Astrocyte (in vitro differentiated cells and primary cell): ENCODE measurements around the gene NDUFA13. TPM values are rescaled to one million over a fixed set of nuclear protein-coding genes. Genes with fewer than 3 reads are reported as not detected.

Experiments used
- DNase-seq: peaks from one replicate; pipeline ENCODE4 v3.0.0-alpha.2; 2010; ENCODE audit warnings: low read depth
- FAIRE-seq: peaks from 2 replicates; lab custom pipeline; 2011; peaks lifted over from hg19 to GRCh38; lab: Jason Lieb, UNC
- H2AFZ ChIP-seq: 2 replicates; pipeline ENCODE4 v1.6.0; 2012; ENCODE audit warnings: low read depth, low read length, inconsistent platforms
- H3K27ac ChIP-seq: 2 replicates; pipeline ENCODE4 v1.5.1; 2011; ENCODE audit warnings: low read depth, low read length, inconsistent platforms
- H3K27me3 ChIP-seq: 2 replicates; pipeline ENCODE4 v1.6.0; 2011; ENCODE audit warnings: low read length, inconsistent platforms; ENCODE audit not compliant: insufficient read depth
- H3K36me3 ChIP-seq: 2 replicates; pipeline ENCODE4 v1.5.1; 2011; ENCODE audit warnings: low read length, inconsistent platforms; ENCODE audit not compliant: insufficient read depth
- H3K4me1 ChIP-seq: 2 replicates; pipeline ENCODE4 v1.5.1; 2011; ENCODE audit warnings: low read length, inconsistent platforms; ENCODE audit not compliant: insufficient read depth
- H3K4me2 ChIP-seq: 2 replicates; pipeline ENCODE4 v1.6.0; 2012; ENCODE audit warnings: low read length, inconsistent platforms
- H3K4me3 ChIP-seq: 2 replicates; pipeline ENCODE4 v1.5.1; 2011; ENCODE audit warnings: low read depth, mild to moderate bottlenecking, low read length, inconsistent platforms; ENCODE audit not compliant: insufficient read depth
- H3K79me2 ChIP-seq: 2 replicates; pipeline ENCODE4 v1.6.0; 2012; ENCODE audit warnings: mild to moderate bottlenecking, low read length, inconsistent platforms; ENCODE audit not compliant: insufficient read depth
- H3K9ac ChIP-seq: 2 replicates; pipeline ENCODE4 v1.6.0; 2012; ENCODE audit warnings: mild to moderate bottlenecking, low read length, inconsistent platforms
- H3K9me3 ChIP-seq: 2 replicates; pipeline ENCODE4 v1.5.1; 2012; ENCODE audit warnings: low read depth, mild to moderate bottlenecking, low read length, inconsistent platforms; ENCODE audit not compliant: insufficient read depth
- H4K20me1 ChIP-seq: 2 replicates; pipeline ENCODE4 v1.6.0; 2012; ENCODE audit warnings: low read length, inconsistent platforms; ENCODE audit not compliant: insufficient read depth
- H3K27ac Mint-ChIP-seq: one replicate; pipeline ENCODE4 v1.8.0; 2021; ENCODE audit warnings: mild to moderate bottlenecking, mixed read lengths; ENCODE audit not compliant: unreplicated experiment
- H3K27me3 Mint-ChIP-seq: one replicate; pipeline ENCODE4 v1.8.0; 2021; ENCODE audit warnings: low read depth, mixed read lengths; ENCODE audit not compliant: unreplicated experiment
- H3K36me3 Mint-ChIP-seq: one replicate; pipeline ENCODE4 v1.8.0; 2021; ENCODE audit warnings: low read depth, mixed read lengths; ENCODE audit not compliant: unreplicated experiment
- H3K4me1 Mint-ChIP-seq: one replicate; pipeline ENCODE4 v1.8.0; 2021; ENCODE audit warnings: low read depth, mixed read lengths; ENCODE audit not compliant: unreplicated experiment
- H3K4me3 Mint-ChIP-seq: one replicate; pipeline ENCODE4 v1.8.0; 2021; ENCODE audit warnings: mild to moderate bottlenecking, moderate library complexity, mixed read lengths; ENCODE audit not compliant: unreplicated experiment
- H3K9me3 Mint-ChIP-seq: one replicate; pipeline ENCODE4 v1.8.0; 2021; ENCODE audit warnings: mild to moderate bottlenecking, mixed read lengths; ENCODE audit not compliant: unreplicated experiment
- CTCF ChIP-seq: IDR thresholded peaks from 2 replicates; pipeline ENCODE4 v1.5.1; 2011; ENCODE audit warnings: low read depth, mild to moderate bottlenecking, inconsistent platforms, low read length, moderate library complexity; ENCODE audit not compliant: insufficient read depth
- EZH2 ChIP-seq: IDR thresholded peaks from 2 replicates; pipeline ENCODE4 v1.6.1; 2012; ENCODE audit warnings: mild to moderate bottlenecking, low read length, inconsistent platforms; ENCODE audit not compliant: insufficient read depth
- total RNA-seq: library from RNA; stranded (reverse); gene quantifications from 2 replicates; pipeline ENCODE4 v1.2.1, GENCODE V29; 2021

The NDUFA13 gene
- total RNA-seq, 1 donor from 2014 or later, result 311 TPM

GRCh38 chr19:19552798-19553197, 36.8 kb downstream of the NDUFA13 start:
- Histone ChIP-seq H3K4me2 (no peak overlapping the region), H3K36me3 (no peaks in the 10 kb centered on the region), H3K9ac (no peak overlapping the region), H4K20me1 (no peaks in the 10 kb centered on the region), H3K79me2 (no peaks in the 10 kb centered on the region), H2AFZ (no peak overlapping the region), H3K27ac (no peak overlapping the region), H3K9me3 (no peaks in the 10 kb centered on the region), H3K27me3 (peaks cover 4% of the 10 kb centered on the region), H3K4me3 (no peak overlapping the region), H3K4me1 (peaks cover 7% of the 10 kb centered on the region)
- Mint-ChIP-seq H3K36me3 (no peaks in the 10 kb centered on the region), H3K4me1 (peaks cover 16% of the 10 kb centered on the region), H3K27me3 (peaks cover 4% of the 10 kb centered on the region), H3K9me3 (no peaks in the 10 kb centered on the region), H3K27ac (no peak overlapping the region), H3K4me3 (no peak overlapping the region)
- FAIRE-seq (no peak), DNase-seq (no peak)
- TF ChIP-seq EZH2, result no peak
- TF ChIP-seq CTCF, result peak; percentile 49

GRCh38 chr19:19553670-19554069, 37.6 kb downstream of the NDUFA13 start:
- Histone ChIP-seq H3K27ac (no peak overlapping the region), H4K20me1 (no peaks in the 10 kb centered on the region), H3K27me3 (peaks cover 4% of the 10 kb centered on the region), H3K79me2 (no peaks in the 10 kb centered on the region), H3K9me3 (no peaks in the 10 kb centered on the region), H2AFZ (no peak overlapping the region), H3K36me3 (no peaks in the 10 kb centered on the region), H3K9ac (no peak overlapping the region), H3K4me1 (peaks cover 5% of the 10 kb centered on the region), H3K4me3 (no peak overlapping the region), H3K4me2 (no peak overlapping the region)
- FAIRE-seq, result no peak
- H3K36me3 Mint-ChIP-seq, result no peaks in the 10 kb centered on the region
- TF ChIP-seq EZH2, result no peak
- no peak for TF ChIP-seq CTCF
- DNase-seq, result no peak
- peak overlapping the region; percentile 45 for H3K4me3 Mint-ChIP-seq
- H3K9me3 Mint-ChIP-seq, result no peaks in the 10 kb centered on the region
- no peak overlapping the region for H3K27ac Mint-ChIP-seq
- peaks cover 9% of the 10 kb centered on the region for H3K27me3 Mint-ChIP-seq
- H3K4me1 Mint-ChIP-seq, result peaks cover 15% of the 10 kb centered on the region

GRCh38 chr19:19554074-19555023, 38.3 kb downstream of the NDUFA13 start:
- H3K79me2 ChIP-seq, result no peaks in the 10 kb centered on the region
- H3K27me3 ChIP-seq, result no peaks in the 10 kb centered on the region
- no peak overlapping the region for H3K4me2 ChIP-seq
- H2AFZ ChIP-seq, result no peak overlapping the region
- no peak overlapping the region for H3K27ac Mint-ChIP-seq
- DNase-seq (peak; percentile 23), FAIRE-seq (no peak)
- H3K36me3 Mint-ChIP-seq, result no peaks in the 10 kb centered on the region
- no peak overlapping the region for H3K9ac ChIP-seq
- H3K4me3 Mint-ChIP-seq, result peak overlapping the region; percentile 45
- TF ChIP-seq EZH2, result no peak
- peak; percentile 53 for TF ChIP-seq CTCF
- H3K4me1 ChIP-seq, result peaks cover 5% of the 10 kb centered on the region
- peaks cover 11% of the 10 kb centered on the region for H3K4me1 Mint-ChIP-seq
- no peaks in the 10 kb centered on the region for H3K36me3 ChIP-seq
- H3K27me3 Mint-ChIP-seq, result peaks cover 6% of the 10 kb centered on the region
- H3K27ac ChIP-seq, result no peak overlapping the region
- no peak overlapping the region for H3K4me3 ChIP-seq
- H4K20me1 ChIP-seq, result no peaks in the 10 kb centered on the region
- no peaks in the 10 kb centered on the region for H3K9me3 ChIP-seq
- peaks cover 3% of the 10 kb centered on the region for H3K9me3 Mint-ChIP-seq
